Measurements from ENCODE around the gene HNRNPA0.

The HNRNPA0 gene

GRCh38 chr5:137706841-137707240 is 47.3 kb downstream of the HNRNPA0 start:
- no peak for TF ChIP-seq FOXP2 (optimal IDR thresholded peaks at IDR 0.05; ENCODE audit: borderline replicate concordance, extremely low read depth, extremely low read length, insufficient read depth)
- TF ChIP-seq SIN3A (IDR thresholded peaks at IDR 0.05; ENCODE audit: borderline replicate concordance, insufficient read depth, low read length) = no peak
- TF ChIP-seq TAF1 (IDR thresholded peaks at IDR 0.05; ENCODE audit: borderline replicate concordance, insufficient read depth, low read length) = no peak
- TF ChIP-seq POLR2AphosphoS5 (IDR thresholded peaks at IDR 0.05; ENCODE audit: low read depth, low read length) = no peak
- no peak for TF ChIP-seq REST (IDR thresholded peaks at IDR 0.05; ENCODE audit: insufficient read depth in 1 of 2, low read depth in 2 of 2, low read length in 2 of 2)

- TF ChIP-seq REST (IDR thresholded peaks at IDR 0.05; ENCODE audit: insufficient read depth in 1 of 2, low read depth in 2 of 2, low read length in 2 of 2) (no peak), FOXP2 (optimal IDR thresholded peaks at IDR 0.05; ENCODE audit: borderline replicate concordance, extremely low read depth, extremely low read length, insufficient read depth) (no peak), POLR2AphosphoS5 (IDR thresholded peaks at IDR 0.05; ENCODE audit: low read depth, low read length) (no peak), SIN3A (IDR thresholded peaks at IDR 0.05; ENCODE audit: borderline replicate concordance, insufficient read depth, low read length) (no peak), TAF1 (IDR thresholded peaks at IDR 0.05; ENCODE audit: borderline replicate concordance, insufficient read depth, low read length) (no peak)
Measured at GRCh38 chr5:137705106-137705505, 49.1 kb downstream of the HNRNPA0 start.

GRCh38 chr5:137703565-137703964 is 50.6 kb downstream of the HNRNPA0 start:
- TF ChIP-seq FOXP2 (optimal IDR thresholded peaks at IDR 0.05; ENCODE audit: borderline replicate concordance, extremely low read depth, extremely low read length, insufficient read depth) (no peak), REST (IDR thresholded peaks at IDR 0.05; ENCODE audit: insufficient read depth in 1 of 2, low read depth in 2 of 2, low read length in 2 of 2) (no peak), POLR2AphosphoS5 (IDR thresholded peaks at IDR 0.05; ENCODE audit: low read depth, low read length) (no peak), TAF1 (IDR thresholded peaks at IDR 0.05; ENCODE audit: borderline replicate concordance, insufficient read depth, low read length) (no peak), SIN3A (IDR thresholded peaks at IDR 0.05; ENCODE audit: borderline replicate concordance, insufficient read depth, low read length) (no peak)

DNA sequence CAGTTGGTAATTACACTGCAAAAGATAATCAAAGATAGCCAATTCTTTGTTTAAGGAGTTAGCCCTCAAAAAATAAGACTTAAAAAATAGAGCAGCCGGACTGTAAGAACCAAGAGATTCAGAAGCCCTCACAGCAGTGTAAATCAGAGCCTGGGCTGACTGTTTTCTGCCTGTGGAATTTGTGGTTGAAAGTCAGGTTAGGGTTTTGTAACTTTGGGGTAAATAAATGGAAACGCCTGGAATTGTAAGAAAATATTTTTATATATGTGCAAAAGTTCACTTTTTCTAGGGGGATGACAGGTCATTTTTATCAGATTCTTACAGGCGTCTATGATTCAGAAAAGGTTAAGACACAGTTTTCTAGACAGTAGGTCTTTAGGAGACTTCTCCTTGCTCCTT is 53.9 kb downstream of the HNRNPA0 start:
- TF ChIP-seq TAF1 (IDR thresholded peaks at IDR 0.05; ENCODE audit: borderline replicate concordance, insufficient read depth, low read length) (no peak), SIN3A (IDR thresholded peaks at IDR 0.05; ENCODE audit: borderline replicate concordance, insufficient read depth, low read length) (no peak), REST (IDR thresholded peaks at IDR 0.05; ENCODE audit: insufficient read depth in 1 of 2, low read depth in 2 of 2, low read length in 2 of 2) (no peak)
